Amniotic epithelial cell (primary cell): ENCODE measurements around the gene TEP1.
"Not testable (repeated sequence)": the region's sequence is repeated elsewhere in the genome, so short reads cannot be mapped to it uniquely, and the experiment has no call there.

Experiments
- DNase-seq: peaks from one replicate; pipeline ENCODE4 v3.0.0-alpha.2; 2010; ENCODE audit warnings: low read depth

The TEP1 gene

DNA sequence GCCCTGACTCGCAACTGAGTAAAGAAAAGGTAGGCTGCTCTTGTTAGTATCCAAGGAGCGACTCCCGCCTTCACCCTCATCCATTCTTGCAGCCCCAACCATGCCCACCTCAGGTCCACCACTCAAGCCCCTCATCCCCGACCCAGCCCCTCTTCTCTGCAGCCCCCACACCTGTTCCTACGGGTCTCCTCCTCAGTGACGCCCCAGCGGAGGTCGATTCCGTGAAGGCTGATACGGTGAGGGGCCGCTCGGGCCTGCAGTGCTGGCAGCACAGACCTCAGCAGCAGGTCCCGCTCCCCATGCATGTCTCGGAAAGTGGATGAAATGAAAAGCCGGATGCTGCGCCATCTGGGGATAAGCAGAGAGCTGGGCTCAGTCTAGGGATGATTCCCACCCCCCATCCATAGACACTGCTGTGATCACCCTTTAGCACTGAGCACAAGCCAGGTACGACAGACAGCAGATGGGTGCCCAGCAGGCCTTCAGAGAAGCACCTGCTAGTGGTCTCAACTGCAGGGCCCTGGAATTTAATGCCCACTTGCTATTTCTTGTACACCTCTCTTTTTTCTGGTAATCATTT, 26.9 kb downstream of the TEP1 start:
- no peak for DNase-seq

DNA sequence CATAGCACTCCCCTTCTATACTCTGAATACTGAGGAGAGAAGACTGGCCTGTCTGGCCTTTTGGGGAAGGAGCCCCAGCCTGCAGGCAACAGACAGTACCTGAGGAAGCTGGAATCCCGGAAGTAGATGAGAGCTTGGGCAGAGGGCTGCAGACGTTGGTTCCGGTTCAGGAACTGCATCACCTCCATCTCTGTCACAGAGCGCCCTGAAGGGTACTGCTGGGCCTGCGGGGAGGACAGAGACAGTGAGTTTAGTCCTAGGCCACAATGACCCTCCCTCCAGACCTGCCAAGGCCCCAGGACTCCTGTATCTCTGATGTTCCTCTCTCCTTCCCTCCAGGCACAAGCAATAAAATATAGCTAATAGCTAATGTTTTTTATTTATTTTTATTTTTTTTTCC, 28.4 kb downstream of the TEP1 start:
- no peak for DNase-seq

DNA sequence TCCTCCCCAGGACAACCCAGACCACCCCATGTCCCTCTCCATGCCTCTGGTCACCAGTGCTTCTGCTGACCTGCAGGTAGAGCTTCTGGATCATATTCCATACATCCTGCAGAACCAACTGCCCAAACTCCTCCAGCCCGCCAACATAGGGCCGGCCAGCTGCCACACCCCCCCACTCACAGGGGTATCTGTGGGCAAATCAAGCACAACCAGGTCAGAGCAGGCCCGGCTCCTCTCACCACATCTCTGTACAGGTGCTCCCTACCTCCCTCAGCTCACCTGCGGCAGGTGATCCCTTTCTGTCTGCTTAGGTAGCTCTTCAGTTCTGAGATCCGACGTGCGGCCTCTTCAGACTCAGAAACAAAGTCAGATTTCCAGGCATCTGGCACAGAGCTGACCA, 29.0 kb downstream of the TEP1 start:
- no peak for DNase-seq

DNA sequence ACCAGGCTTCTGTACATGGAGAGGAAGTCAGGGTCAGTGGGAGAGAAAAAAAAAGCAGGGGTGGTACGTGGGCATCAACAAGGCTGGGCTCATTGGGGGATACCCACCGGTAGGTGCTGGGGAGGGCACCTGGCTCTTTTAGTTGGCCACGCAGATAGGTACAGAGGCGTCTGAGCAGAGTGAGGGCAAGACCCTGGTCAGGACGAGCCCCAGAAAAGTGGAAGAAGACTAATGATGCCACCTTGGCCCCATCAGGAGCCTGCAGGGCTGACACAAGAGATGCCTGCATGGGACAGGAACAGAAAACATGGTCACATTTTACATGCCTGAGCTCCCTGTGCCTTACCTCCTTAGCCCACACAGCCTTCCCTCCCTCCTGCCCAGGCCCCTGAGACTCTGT, 29.7 kb downstream of the TEP1 start:
- DNase-seq, result no peak

GRCh38 chr14:20383032-20383431, 30.3 kb downstream of the TEP1 start:
- no peak for DNase-seq

GRCh38 chr14:20382526-20382925, 30.8 kb downstream of the TEP1 start:
- no peak for DNase-seq

- no peak for DNase-seq
These were observed 32.0 kb downstream of the TEP1 start for GRCh38 chr14:20381341-20381740.

- DNase-seq, result no peak
These were observed 32.6 kb downstream of the TEP1 start for GRCh38 chr14:20380681-20381080.

- DNase-seq, result no peak
These were observed 33.6 kb downstream of the TEP1 start for GRCh38 chr14:20379743-20380142.

DNA sequence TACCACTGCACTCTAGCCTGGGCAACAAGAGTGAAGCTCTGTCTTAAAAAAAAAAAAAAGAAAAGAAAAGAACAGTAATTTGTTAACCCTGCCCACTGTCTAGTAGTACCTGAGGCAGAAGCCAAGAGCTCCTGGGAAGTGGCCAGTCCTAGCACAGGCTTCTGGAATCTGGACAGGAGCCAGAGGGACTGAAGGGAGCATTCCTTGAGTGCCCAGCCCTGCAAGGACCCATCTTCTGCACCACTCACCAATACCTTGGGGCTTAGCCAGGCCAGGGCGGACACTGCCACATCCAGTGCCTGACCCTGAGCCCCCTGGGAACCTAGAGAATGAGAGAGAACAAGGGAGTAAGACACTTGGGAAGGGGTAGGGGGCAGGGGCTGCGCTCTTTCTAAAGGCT, 36.1 kb downstream of the TEP1 start:
- no peak for DNase-seq

- DNase-seq, result no peak
These were observed 37.2 kb downstream of the TEP1 start for GRCh38 chr14:20376071-20376588.

DNA sequence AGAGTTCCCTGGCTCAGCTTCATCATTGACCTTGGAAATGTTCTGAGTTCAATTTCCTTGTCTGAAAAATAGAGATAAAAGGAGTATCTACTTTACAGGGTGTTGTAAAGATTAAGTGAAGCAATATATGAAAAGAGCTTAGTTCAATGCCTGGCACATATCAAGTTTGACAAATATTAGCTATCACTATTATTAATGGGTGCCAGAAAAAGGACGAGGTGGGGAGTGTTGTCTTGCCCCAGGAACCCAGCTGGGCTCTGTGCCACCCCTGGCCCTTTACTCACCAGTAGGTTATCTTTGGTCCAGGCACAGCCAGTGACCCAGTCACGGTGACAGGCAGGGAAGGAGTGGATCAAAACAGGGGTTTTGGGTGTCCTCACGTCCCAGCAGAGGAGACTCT, 37.8 kb downstream of the TEP1 start:
- DNase-seq, result no peak

GRCh38 chr14:20372796-20373195, 40.5 kb downstream of the TEP1 start:
- DNase-seq, result no peak

- DNase-seq, result no peak
These were observed 47.4 kb downstream of the TEP1 start for GRCh38 chr14:20365928-20366327.

GRCh38 chr14:20358474-20358873, 54.8 kb downstream of the TEP1 start:
- not testable (repeated sequence) for DNase-seq

DNA sequence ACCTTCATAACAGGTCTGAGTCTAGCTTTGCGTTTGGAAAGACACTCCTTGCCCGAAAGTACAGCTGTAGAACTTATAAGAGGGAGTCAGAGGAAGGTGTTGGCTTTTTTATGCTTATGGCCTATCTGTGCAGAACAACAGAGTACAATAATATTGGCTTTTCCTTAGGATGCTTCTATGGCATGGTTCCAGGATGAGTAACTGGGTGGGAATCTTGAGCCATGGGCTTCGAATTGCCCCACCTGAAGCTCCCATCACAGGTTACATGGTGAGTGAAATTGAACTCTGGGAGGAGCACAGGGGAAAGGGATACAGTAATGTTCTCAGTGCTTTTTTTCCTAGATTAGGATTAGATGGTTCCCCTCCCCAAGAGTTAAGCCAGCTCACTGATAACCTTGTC, 56.9 kb downstream of the TEP1 start:
- no peak for DNase-seq

DNA sequence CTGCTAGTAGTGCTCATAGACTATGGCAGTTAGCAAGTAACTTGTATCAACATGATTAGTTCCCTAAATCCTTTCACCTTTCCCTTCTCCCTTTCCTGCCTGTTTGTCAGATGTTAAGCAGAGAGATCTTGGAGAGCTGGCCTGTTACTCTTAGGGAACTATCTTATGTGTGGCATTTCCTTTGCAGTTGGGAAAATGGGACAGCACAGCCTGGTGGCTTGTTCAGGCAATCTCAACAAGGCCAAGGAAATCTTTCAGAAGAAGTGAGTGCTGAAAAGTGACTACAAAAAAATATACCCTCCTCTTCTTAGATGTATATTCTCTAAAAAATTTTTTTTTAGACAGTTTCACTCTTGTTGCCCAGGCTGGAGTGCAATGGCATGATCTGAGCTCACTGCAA, 62.4 kb downstream of the TEP1 start:
- peak; percentile 17 for DNase-seq

DNA sequence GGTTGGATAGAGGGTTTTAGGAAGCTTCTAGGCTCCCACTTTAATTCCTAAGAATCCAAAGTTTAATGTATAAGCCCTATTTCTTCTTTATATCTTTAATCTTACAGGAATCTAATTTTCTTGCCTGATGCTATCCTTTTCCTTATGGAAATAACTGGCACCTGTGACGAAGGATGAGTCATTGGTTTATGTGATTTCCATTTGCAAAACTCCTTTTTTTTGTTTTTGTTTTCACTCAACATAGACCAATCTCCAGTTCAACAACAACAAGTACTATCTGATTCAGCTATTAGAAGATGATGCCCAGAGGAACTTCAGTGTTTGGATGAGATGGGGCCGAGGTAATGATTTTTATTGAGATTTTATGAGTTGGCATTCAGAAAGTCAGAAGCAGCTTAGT, 63.0 kb downstream of the TEP1 start:
- peak; percentile 9 for DNase-seq

- peak; percentile 73 for DNase-seq
These were observed 65.6 kb downstream of the TEP1 start for GRCh38 chr14:20347747-20348146.

- no peak for DNase-seq
These were observed 66.6 kb downstream of the TEP1 start for GRCh38 chr14:20346713-20347112.

DNA sequence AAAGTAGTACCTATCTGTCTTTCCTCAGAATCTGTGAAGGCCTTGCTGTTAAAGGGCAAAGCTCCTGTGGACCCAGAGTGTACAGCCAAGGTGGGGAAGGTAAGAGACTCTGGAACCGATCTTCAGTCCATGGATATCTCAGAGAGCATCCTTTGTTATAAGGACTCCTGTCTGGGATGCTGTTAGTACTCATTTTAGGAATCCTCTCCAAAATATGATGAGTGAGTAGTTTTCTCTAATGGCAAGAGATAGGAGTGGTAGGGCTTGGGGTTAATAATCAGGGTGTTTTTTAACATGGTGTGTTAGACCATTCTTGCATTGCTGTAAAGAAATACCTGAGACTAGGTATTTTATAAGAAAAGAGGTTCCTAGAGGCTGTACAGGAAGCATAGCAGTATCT, 67.9 kb downstream of the TEP1 start:
- no peak for DNase-seq

DNA sequence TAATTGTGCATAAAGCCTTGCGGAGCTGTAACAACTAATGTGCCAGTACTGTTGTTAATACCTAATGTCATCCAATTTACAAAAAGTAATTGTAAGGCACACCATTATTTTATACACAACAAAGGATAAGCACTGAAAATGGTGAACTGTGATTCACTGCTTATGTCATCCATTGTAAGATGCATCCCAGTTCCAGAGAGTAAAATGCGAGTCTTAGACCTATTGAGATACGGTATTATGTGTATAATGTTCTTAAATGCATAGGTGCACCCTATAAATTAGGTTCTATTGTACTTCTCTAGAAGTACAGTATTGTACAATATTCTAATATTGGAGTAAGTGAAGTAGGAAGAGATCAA, 69.5 kb downstream of the TEP1 start:
- peak; percentile 35 for DNase-seq

DNA sequence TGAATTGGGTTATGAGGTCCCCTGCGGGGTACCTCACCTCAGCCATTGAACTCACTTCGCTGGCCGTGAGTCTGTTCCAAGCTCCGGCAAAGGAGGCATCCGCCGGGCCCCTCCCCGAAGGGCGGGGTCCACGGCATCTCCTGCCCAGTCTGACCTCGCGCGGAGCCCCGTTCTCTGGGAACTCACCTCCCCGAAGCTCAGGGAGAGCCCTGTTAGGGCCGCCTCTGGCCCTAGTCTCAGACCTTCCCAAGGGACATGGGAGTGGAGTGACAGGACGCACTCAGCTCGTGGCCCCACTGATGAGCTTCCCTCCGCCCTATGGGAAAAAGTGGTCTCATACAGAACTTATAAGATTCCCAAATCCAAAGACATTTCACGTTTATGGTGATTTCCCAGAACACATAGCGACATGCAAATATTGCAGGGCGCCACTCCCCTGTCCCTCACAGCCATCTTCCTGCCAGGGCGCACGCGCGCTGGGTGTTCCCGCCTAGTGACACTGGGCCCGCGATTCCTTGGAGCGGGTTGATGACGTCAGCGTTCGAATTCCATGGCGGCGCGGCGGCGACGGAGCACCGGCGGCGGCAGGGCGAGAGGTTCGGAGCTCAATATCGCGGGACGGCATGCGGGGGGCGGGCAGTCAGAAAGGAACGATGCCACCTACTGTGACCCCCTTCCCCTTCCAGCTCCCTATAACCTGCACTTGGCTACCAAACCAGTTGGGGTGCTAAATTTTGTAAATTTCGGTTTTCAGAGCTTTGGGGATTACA, 70.0 kb downstream of the TEP1 start, which contains the start of gene PARP2:
PARP2 (plus strand) TSS at position 544 of the 770 bp plus-strand sequence; CDS start at position 551, 7 bp downstream.
- DNase-seq, result peak; percentile 100

GRCh38 chr14:20341646-20342045, 71.7 kb downstream of the TEP1 start:
- DNase-seq, result no peak
